GM23248 (cell line): ENCODE measurements around the gene CACNA2D1.

ENCODE experiments used
- EZH2 ChIP-seq: fragments of 200-600 bp; sonication (generic); IDR thresholded peaks from 2 replicates; pipeline ENCODE4 v1.6.1; 2018; ENCODE audit warnings: antibody characterized with exemption, mild to moderate bottlenecking; ENCODE audit not compliant: insufficient read depth, poor library complexity, severe bottlenecking
- EZH2phosphoT487 ChIP-seq: fragments of 200-600 bp; sonication (generic); IDR thresholded peaks from 2 replicates; pipeline ENCODE4 v1.6.1; 2018; ENCODE audit warnings: antibody characterized with exemption, moderate library complexity, mild to moderate bottlenecking, low read depth; ENCODE audit not compliant: insufficient read depth

- TF ChIP-seq EZH2phosphoT487, result no peak
- no peak for TF ChIP-seq EZH2
Measured at GRCh38 chr7:82164410-82164809, 279.2 kb downstream of the CACNA2D1 start.
